GM21381 (cell line): ENCODE data around the gene RFNG.

Source experiments
- ATAC-seq: cut with Tn5 transposase; IDR thresholded peaks from one replicate; pipeline ENCODE4 v1.9.1; 2021; ENCODE audit warnings: mild to moderate bottlenecking, moderate library complexity; ENCODE audit not compliant: unreplicated experiment

The RFNG gene

DNA sequence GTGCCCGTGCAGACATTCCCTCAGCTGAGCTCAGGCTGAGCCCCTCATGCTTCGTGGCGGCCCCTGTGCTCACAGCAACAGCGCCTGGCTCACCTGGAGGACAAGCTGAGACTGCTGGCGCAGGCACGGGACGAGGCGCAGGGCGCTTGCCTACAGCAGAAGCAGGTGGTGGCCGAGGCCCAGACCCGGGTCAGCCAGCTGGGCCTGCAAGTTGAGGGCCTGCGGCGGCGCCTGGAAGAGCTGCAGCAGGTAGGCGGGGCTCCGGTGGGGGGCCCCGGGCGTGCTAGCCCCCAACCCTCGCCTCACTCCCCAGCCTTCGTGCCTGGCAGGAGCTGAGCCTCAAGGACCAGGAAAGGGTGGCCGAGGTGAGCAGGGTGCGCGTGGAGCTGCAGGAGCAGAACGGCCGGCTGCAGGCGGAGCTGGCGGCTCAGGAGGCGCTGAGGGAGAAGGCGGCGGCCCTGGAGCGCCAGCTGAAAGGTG lies 21.6 kb downstream of the RFNG start:
- ATAC-seq: no peak

DNA sequence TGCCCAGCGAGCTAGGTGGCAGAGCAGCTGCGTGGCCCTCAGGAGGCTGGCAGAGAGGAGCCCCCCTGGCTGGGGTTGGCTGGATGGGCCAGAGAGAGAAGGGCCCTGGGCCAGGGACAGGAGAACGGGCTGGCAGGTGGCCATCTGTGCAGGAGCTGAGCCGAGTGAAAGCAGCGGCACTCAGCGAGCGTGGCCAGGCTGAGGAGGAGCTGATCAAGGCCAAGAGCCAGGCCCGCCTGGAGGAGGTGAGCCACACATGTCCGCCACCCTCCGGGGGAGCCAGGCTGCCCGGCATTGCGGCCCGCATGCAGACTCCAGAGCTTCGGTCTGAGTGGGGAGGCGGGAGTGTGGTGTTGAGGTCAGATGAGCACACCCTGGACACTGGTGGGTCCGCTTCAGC lies 22.2 kb downstream of the RFNG start:
- no peak for ATAC-seq

DNA sequence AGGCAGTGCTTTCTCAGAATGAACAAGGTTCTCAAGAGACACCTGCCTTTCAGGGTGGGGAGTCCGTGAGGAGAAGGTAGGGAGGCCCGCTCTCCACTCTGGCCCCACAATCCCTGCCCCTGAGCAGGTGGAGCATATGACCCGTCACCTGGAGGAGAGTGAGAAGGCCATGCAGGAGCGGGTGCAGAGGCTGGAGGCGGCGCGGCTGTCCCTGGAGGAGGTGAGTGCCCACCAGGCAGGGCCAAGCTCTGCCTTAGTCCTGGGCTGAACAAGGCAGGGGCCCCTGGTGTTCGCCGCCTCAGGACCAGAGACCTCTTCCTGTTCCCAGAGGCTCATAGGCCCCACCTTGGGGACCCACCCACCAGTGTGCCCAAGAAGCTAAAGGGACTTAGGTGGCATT lies 22.6 kb downstream of the RFNG start:
- no peak for ATAC-seq

DNA sequence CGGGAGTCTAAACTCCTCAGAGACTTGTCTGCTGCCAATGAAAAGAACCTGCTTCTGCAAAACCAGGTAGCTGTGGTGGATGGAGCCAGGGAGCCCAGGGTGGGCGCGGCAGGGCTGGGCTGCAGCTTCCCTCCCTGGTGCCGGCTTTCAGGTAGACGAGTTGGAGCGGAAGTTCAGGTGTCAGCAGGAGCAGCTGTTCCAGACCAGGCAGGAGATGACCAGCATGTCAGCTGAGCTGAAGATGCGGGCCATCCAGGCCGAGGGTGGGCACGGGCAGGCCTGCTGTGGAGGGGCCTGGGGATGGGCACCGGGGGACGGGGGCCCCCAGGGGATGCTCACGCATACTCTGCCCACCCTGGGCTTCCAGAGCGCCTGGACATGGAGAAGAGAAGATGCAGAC lies 23.4 kb downstream of the RFNG start:
- ATAC-seq: no peak

DNA sequence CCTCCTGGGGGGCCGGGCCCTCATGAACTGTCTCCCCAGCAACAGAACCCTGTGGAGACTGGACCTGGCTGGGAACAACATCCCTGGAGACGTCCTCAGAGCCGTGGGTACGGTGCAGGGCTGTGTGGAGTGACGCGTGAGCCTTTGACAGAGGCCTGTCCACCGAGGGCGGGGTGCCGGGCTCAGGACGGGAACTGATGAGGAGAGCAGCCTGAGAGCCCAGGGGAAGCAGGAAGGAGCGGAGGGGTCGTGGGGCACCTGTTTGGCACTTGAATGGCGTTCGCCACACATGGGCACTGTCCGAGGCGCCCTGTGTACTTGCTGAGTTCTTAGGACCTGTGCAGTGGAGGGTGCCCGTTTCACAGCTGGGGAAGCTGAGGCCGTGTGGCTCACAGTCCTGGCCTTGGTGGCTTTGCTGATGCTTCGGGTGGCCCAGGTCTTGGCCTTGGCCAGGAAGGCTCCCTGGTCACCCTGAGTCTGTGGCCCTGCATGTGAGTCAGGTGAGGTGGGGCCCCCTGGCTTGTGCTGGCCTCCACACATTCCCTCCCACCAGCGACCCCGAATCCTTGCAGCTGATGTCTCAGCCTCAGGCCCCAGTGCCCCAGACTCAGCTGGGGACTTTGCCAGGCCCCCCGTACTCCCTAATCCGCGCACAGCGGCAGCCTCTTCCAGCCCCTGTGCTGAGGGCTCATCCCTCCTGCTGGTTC lies 26.1 kb downstream of the RFNG start:
- ATAC-seq: no peak

DNA sequence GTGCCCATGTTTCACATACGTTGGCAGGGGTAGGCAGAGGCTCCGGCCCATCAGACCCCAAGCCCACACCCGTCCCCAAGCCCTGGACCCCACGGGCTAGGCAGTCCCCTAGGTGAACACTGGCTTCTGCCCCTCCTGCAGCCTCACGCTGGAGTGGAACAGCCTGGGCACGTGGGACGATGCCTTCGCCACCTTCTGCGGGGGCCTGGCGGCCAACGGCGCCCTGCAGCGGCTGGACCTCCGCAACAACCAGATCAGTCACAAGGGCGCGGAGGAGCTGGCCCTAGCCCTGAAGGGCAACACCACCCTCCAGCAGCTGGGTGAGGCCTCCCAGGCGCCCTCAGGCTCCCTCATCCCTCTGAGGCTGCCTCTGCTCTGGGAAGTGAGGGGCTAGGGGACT lies 26.8 kb downstream of the RFNG start:
- no peak for ATAC-seq

DNA sequence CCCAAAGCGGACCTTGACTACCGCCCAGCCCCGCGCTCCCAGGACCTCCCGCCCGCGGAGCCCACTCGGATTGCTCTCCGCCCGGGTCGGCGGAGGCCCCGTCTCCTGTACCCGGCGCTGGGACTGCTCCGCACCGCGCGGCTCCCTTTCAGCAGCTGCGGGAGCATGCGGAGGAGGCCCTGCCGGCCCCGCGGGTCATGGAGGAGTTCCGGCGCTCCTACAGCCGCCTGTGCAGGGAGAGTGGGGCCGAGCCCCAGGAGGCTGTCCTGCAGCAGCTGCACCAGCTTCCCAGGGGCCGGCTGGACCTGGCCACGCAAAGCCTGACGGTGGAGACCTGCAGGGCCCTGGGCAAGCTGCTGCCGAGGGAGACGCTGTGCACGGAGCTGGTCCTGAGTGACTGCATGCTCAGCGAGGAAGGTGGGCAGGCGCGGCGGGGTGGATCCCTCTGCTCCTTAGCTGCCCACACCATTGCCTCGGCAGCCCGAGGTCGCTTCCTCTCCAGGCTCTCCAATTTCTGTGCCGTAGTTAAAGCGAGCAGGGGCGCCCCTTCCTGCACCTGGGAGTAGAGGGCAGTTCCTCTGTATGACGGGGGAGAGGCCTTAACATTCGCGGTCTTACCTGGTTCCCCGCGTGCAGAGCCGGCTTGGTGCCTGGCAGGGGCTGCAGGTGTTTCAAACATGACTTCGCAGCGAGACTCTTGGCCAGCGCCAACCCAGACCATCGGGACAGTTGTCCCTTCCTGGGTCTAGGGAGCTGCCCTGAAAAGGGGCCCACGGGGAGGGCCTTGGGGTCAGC lies 28.0 kb downstream of the RFNG start:
- ATAC-seq: peak; percentile 1

DNA sequence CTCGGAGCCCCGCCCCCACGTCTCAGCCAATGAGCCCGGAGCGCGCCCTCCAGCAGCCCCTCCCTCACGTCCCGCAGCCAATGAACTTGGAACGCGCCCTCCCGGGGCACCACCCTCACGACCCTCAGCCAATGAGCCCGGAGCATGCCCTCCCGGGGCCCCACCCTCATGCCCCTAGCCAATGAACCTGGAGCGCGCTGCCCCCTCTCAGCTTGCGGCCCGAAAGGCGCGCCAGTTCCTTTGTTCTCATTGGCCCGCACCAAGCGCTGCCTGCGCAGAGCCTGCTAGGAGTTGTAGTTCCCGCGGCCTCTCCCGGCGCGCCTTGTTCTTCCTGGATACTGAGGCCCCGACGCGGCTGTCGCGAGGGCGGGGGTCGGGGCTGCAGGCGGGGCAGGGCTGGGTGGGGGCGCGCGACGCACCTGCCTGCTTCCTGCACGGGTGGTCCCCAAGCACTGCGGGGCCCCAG lies 28.6 kb downstream of the RFNG start, which contains the start of gene LRRC45:
Gene LRRC45, plus strand, starts transcription at position 325 of the 466 bp plus-strand sequence. CDS start 339 bp downstream, outside the sequence.
- peak; percentile 85 for ATAC-seq

DNA sequence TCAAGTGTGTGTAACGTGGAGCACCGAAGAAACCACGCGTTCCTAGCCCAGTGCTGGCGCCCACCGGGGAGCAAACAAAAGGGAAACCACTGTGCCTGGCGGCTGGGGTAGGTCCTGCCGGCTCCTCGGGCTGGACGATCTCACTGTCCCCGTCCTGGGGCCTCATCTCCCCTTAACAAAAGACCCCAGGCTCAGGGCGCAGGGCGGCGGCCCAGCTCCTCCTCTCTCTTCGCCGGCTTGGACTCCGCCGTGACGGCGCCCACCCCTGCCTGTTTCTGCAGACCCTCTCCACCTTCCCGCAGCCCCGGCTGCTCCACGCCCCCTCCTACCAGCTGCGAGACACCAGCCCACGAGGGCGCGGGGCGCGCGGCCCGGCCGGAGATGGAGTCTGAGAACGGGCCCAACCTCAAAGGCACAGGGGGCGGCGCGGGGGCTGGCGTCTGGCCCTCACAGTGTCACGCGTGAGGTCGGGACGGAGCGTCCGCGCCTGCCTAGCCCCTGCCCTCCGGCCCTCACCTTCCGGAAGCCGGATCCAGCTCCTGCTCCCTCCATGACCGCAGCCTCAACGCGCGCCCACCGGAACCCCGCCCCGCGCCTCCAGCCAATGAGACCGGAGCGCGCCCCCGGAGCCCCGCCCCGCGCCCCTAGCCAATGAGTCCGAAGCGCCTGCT lies 29.2 kb downstream of the RFNG start, which contains the start of gene CENPX:
Gene CENPX, minus strand, starts transcription at position 569 of the 671 bp plus-strand sequence. Its CDS starts 17 bp downstream, at position 552.
- peak; percentile 11 for ATAC-seq

DNA sequence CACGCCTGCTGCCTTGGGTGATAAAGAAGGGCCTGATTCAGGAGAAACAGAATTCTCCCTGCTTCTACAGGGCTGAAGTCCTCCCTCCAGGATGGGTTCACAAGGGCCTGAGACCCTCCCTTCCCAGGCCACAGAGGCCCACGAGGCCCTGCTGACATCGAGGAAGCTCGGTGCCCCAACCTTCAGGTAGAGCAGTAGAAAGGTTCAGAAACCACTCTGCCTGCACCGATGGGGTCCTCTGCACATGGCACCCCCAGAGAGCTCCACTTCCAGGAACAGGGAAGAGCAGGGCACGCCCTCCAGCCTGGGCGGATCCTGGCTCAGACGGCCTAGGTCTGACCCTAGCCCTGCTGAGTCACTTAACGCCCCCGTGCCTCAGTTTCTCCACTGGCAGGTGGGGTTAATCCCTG lies 29.7 kb downstream of the RFNG start:
- no peak for ATAC-seq

DNA sequence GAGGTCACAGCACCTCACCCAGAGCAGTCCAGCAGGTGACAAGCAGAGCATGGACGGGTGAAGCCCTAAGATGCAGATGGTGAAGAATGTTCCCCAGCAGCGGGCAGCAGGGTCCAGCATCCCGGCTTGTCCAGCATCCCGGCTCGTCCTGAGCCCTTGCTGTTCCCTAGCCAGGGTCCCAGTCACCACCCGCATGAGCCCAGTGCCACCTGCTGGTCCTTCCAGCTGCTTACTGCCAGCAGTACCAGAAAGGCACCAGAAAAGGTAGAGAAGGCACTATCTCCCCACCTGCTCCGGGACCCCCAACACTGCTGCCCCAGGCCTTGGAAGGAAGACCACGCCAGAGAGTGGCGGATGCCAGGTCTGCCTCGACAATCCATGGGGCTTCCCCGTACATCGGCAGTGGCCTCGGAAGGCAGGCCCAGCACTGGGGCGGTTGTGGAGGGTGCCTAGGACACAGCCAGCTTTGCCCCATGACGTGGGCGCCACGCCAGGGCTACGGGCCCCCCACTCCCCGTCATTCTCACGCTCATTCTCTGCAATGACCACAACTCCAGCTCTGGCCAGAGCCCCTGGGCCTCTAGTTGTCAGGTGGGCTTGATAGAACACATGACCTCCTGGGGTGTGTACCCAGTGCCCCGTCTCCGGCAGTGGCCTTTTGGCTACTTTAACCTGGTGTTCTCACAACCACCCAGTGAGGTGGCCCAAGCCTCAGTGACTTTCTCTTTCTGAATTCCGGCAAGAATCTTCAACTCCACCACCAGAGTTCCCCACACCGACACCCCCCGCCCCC lies 30.3 kb downstream of the RFNG start:
- no peak for ATAC-seq

DNA sequence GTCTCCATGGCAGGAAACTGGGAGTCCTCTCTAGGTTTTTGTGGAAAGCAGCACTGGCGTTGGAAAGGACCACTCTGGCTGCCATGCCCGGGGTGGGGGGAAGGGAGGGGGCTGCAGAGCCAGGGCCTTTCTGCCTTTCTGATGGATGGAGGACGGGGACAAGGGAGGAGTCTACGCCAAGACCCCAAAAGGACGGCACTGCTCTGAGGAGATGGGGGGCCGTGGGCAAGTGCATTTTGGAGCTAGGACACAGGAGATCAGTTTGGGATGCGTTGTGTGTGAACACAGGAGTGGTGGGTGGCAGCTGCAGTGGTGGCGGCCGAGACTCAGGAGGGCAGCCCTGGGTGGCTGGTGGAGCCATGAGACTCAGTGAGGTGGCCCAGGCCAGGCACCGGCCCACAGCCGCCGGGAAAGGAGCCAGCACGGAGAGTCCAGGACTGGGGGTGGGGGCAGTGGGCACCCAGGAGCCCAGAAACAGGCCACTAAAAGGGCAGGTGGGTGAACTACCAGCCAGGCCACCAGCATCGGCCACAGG lies 31.0 kb downstream of the RFNG start:
- no peak for ATAC-seq

DNA sequence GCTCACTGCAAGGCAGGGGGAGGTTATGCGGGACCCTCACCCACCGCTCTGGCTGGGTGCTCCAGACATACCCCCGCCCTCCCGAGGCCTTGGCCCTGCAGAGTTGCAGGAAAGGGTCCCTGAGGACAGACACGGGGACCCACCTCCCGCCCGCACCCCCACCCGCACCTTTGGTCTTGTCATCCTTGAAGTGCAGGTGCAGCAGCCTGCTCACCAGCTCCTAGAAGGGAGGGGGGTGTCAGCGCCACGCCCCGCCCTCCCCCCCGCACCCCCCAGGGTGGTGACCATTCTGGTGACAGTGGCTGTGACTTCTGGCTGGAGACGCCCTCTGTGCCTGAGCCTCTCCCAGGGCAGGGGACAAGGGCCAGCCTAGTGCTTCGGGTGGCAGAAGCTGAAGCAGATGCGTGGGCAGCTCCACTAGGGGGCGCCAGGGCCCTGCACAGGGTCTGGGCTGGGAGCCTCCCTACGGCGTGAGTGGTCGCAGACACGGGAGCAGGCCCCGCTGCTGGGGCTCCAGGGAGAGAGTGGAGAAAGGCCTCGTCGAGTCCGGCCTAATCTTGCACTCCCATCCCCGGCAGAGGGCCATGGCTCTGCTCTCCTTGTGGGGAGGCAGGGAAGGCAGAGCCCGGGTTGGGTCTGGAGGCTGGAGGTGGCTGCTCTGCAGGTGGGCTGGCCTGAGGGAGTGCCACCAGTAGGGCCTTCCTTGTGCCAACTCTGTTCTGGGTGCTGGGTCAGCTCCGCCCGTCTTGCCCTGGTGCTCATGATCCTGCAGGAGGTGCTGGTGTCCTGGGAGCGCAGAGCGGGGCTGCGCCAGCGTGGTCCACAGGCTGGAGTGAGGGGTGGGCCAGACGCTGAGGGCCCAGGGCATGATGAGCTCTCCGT lies 31.7 kb downstream of the RFNG start:
- ATAC-seq: no peak

DNA sequence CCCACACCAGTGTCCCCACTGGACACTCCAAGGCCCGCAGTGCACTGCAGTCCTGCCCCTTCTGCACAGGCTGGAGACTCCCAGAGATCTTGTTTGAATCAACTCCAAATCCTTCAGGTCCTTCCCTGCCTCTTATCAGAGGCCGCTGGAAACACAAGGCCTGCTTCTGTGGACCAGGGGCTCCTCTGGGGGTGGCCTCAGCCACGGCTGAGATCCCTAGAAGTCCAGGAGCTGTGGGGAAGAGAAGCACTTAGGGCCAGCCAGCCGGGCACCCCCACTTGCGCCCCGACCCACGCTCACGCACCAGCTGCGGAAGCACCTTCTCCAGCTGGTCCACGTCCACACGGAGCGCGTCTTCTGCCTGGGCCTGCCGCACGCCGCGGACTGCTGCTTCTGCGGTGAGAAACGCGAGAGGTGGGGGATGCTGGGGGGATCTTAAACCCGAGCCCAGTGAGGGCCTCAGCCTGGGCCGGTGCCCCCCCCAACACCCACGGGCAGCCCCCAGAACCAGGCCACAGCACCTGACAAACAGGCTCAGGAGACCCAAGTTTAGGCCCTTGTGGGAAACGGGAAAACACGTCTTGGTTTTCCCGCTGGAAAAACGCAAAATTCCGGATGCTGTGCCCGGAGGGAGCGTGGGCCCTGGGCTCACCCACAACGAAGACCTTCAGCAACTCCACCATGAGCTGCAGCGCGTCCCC lies 32.5 kb downstream of the RFNG start:
- no peak for ATAC-seq

DNA sequence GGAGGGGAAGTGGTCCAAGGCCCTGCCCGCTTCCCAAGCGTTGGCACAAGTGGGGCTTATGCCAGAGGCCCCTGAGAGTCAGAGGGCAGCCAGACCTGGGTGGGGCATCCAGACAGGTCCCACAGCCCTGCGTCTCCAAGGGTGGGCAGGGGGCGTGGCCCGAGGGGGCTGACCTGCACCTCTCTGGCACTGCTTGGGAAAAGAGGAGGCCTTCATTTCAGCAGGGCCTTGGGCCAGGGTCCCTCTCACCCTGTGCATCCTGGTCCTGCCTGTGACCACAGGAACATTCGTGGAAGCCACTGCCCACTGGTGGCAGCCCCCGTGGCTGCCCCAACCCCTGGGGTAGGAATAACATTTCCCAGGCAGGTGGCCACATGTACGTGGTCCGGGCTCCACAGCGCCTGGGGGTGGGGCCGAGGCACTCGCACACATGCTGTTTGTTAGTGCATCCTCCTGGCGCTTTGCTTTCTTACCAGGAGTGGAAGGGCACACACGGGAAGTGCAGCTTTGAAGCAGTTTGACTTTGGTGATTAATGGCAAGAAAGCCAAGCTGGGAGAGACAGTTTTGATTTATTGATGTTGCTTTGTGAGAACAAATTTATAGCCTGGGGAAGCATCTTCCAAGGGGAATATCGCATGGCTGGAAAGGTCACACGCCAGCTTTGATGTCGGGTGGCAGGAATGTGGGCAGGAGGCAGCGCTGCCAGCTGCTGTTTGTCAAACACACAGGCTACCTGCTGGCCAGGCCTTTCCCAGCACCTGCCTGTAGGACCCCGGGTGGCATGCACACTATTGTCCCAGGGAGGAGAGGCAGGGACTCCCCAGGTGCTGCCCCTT lies 33.2 kb downstream of the RFNG start:
- no peak for ATAC-seq

DNA sequence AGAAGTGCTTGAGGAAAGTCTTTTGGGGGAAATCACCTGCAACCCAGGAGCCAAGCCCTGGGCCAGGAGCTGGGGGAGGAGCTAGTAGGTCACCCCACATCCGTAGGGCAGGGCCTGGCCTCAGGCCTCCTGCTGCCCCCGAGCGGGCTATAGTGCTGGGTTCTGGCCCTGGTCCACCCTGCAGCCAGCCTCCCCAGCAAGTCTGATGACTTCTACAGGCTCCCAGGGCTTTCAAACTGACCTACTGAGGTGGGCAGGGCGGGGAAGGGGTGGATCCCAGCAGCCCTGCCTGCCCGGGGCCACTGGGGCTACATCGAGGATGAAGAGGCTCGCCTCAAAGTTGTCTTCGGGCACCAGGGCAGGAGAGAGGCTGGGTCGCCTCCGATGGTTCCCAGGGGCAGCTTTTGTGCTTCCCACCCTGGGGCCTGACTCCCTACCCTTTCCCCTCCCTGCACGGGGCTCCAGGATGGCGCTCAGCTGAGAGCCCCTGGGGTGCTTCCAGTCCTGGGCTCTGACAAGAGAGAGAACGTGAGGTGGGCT lies 33.9 kb downstream of the RFNG start:
- no peak for ATAC-seq

DNA sequence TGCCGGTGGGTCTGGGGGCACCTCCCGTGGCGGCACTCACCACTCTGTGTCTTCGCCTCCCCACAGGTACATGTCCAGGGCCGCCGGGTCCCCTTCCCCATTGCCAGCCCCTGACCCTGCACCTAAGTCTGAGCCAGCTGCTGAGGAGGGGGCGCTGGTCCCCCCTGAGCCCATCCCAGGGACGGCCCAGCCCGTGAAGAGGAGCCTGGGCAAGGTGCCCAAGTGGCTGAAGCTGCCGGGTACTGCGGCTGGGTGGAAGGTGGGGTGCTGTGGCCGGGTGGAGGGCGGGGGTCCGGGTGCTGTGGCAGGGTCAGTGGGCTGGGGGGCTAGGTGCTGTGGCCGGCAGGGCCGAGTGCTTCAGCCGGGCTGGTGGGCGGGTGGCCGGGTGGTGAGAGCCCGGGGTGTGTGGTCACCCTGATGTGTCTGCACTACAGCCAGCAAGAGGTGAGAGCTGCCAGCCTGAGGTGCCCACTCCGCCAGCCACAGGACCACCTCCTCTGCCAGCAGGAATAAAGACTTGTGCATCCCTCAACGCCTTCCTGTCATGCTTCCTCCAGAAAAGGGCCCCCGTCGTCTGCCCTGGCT lies 34.6 kb downstream of the RFNG start:
- ATAC-seq: no peak
